Measurements from ENCODE around the gene TPI1. TPM values are rescaled to one million over a fixed set of nuclear protein-coding genes. Genes with fewer than 3 reads are reported as not detected.

TPI1 gene
- total RNA-seq, 1 experiment from 2014 or later, result 1,259 TPM

GRCh38 chr12:6825398-6826124, 41.8 kb upstream of the TPI1 start:
- POLR2A ChIA-PET (ENCODE audit: unreplicated experiment), result no interaction called here
- no peaks in the 10 kb centered on the region for H4K20me1 ChIP-seq (ENCODE audit: low read length)
- H3K9ac ChIP-seq (ENCODE audit: low read length), result no peak overlapping the region
- H3K9me3 ChIP-seq (ENCODE audit: low read length), result no peaks in the 10 kb centered on the region
- H3K27me3 ChIP-seq (ENCODE audit: low read length), result no peaks in the 10 kb centered on the region
- peak overlapping the region; percentile 82 for H2AFZ ChIP-seq (ENCODE audit: low read length)
- peaks cover 5% of the 10 kb centered on the region; the same call in 1 of the 2 replicates for H3K4me1 ChIP-seq (ENCODE audit: insufficient read depth, low read length)
- intact Hi-C loops (cut with micrococcal nuclease), result loop anchor here (1.0 kb wide), 2 partner anchors 72 to 90 kb away; partner anchors contain the start of gene MLF2
- H3K9me2 ChIP-seq (replicated peaks; ENCODE audit: low read length), result no peaks in the 10 kb centered on the region
- H3K36me3 ChIP-seq (ENCODE audit: low read depth, low read length), result no peaks in the 10 kb centered on the region
- ATAC-seq (peak; percentile 83), DNase-seq (peak; percentile 84)
- H3K4me2 ChIP-seq (ENCODE audit: low read length), result peak overlapping the region; percentile 82
- TF ChIP-seq EZH2 (IDR thresholded peaks at IDR 0.05; ENCODE audit: low read length, unreplicated experiment), result no peak
- TF ChIP-seq EZH2phosphoT487 (IDR thresholded peaks at IDR 0.05; ENCODE audit: borderline replicate concordance, low read length), result no peak
- TF ChIP-seq CTCF (conservative IDR thresholded peaks at IDR 0.05; ENCODE audit: low read depth, low read length), result peak; percentile 79
- peak overlapping the region; percentile 51; the same call in 1 of the 2 replicates for H3K4me3 ChIP-seq (ENCODE audit: low read length)
- CTCF ChIA-PET, result no interaction called here
- no peaks in the 10 kb centered on the region for H3K79me2 ChIP-seq (ENCODE audit: low read length)
- no peak overlapping the region for H3K27ac ChIP-seq (ENCODE audit: low read length)
- no TSS peak for BruUV-seq (replicated peaks)
- H3F3A ChIP-seq (ENCODE audit: low read length, unreplicated experiment), result no peaks in the 10 kb centered on the region

GRCh38 chr12:6826125-6826733, 41.1 kb upstream of the TPI1 start:
- no TSS peak for BruUV-seq (replicated peaks)
- Histone ChIP-seq H3K27me3 (ENCODE audit: low read length) (no peaks in the 10 kb centered on the region), H3K9ac (ENCODE audit: low read length) (no peak overlapping the region), H3K27ac (ENCODE audit: low read length) (no peak overlapping the region), H2AFZ (ENCODE audit: low read length) (no peak overlapping the region), H3K4me1 (ENCODE audit: insufficient read depth, low read length) (peaks cover 5% of the 10 kb centered on the region; the same call in 1 of the 2 replicates), H3F3A (ENCODE audit: low read length, unreplicated experiment) (no peaks in the 10 kb centered on the region), H3K9me3 (ENCODE audit: low read length) (no peaks in the 10 kb centered on the region), H3K79me2 (ENCODE audit: low read length) (no peaks in the 10 kb centered on the region), H4K20me1 (ENCODE audit: low read length) (no peaks in the 10 kb centered on the region), H3K4me2 (ENCODE audit: low read length) (no peak overlapping the region), H3K4me3 (ENCODE audit: low read length) (no peak overlapping the region), H3K36me3 (ENCODE audit: low read depth, low read length) (no peaks in the 10 kb centered on the region), H3K9me2 (replicated peaks; ENCODE audit: low read length) (no peaks in the 10 kb centered on the region)
- DNase-seq (no peak), ATAC-seq (no peak)
- POLR2A ChIA-PET (ENCODE audit: unreplicated experiment), result no interaction called here
- TF ChIP-seq CTCF (conservative IDR thresholded peaks at IDR 0.05; ENCODE audit: low read depth, low read length), result no peak
- no peak for TF ChIP-seq EZH2 (IDR thresholded peaks at IDR 0.05; ENCODE audit: low read length, unreplicated experiment)
- TF ChIP-seq EZH2phosphoT487 (IDR thresholded peaks at IDR 0.05; ENCODE audit: borderline replicate concordance, low read length), result no peak
- intact Hi-C loops (cut with micrococcal nuclease), result no loop called here
- CTCF ChIA-PET, result no interaction called here
